ENCODE results near the gene APOLD1.
"Not testable (repeated sequence)": the region's sequence is repeated elsewhere in the genome, so short reads cannot be mapped to it uniquely, and the experiment has no call there.

DNA sequence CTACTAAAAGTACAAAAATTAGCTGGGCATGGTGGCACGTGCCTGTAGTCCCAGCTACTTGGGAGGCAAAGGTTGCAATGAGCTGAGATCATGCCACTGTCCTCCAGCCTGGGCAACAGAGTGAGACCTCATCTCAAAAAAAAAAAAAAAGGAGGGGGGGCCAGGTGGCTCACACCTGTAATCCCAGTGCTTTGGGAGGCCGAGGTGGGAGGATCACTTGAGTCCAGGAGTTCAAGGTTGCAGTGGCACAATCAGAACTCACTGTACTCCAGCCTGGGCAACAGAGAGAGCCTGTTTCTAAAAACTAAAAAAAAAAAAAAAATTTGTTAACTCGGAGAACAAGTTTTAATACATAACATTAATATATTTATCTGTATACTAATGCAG, 22.1 kb downstream of the APOLD1 start:
- TF ChIP-seq, protein P1, sequence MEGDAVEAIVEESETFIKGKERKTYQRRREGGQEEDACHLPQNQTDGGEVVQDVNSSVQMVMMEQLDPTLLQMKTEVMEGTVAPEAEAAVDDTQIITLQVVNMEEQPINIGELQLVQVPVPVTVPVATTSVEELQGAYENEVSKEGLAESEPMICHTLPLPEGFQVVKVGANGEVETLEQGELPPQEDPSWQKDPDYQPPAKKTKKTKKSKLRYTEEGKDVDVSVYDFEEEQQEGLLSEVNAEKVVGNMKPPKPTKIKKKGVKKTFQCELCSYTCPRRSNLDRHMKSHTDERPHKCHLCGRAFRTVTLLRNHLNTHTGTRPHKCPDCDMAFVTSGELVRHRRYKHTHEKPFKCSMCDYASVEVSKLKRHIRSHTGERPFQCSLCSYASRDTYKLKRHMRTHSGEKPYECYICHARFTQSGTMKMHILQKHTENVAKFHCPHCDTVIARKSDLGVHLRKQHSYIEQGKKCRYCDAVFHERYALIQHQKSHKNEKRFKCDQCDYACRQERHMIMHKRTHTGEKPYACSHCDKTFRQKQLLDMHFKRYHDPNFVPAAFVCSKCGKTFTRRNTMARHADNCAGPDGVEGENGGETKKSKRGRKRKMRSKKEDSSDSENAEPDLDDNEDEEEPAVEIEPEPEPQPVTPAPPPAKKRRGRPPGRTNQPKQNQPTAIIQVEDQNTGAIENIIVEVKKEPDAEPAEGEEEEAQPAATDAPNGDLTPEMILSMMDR (IDR thresholded peaks at IDR 0.05; ENCODE audit: insufficient read depth, low read depth, low read length), result not testable (repeated sequence)
- not testable (repeated sequence) for TF ChIP-seq EZH2 (IDR thresholded peaks at IDR 0.05; ENCODE audit: insufficient read depth, low read length)
